HK-2 (cell line): ENCODE results near the gene VANGL2.

ENCODE experiments used
- DNase-seq: peaks from one replicate; pipeline ENCODE4 v3.0.0-alpha.2; 2018; ENCODE audit not compliant: unreplicated experiment

VANGL2 gene

GRCh38 chr1:160406131-160406968, 6.0 kb downstream of the VANGL2 start:
- DNase-seq, result no peak

DNA sequence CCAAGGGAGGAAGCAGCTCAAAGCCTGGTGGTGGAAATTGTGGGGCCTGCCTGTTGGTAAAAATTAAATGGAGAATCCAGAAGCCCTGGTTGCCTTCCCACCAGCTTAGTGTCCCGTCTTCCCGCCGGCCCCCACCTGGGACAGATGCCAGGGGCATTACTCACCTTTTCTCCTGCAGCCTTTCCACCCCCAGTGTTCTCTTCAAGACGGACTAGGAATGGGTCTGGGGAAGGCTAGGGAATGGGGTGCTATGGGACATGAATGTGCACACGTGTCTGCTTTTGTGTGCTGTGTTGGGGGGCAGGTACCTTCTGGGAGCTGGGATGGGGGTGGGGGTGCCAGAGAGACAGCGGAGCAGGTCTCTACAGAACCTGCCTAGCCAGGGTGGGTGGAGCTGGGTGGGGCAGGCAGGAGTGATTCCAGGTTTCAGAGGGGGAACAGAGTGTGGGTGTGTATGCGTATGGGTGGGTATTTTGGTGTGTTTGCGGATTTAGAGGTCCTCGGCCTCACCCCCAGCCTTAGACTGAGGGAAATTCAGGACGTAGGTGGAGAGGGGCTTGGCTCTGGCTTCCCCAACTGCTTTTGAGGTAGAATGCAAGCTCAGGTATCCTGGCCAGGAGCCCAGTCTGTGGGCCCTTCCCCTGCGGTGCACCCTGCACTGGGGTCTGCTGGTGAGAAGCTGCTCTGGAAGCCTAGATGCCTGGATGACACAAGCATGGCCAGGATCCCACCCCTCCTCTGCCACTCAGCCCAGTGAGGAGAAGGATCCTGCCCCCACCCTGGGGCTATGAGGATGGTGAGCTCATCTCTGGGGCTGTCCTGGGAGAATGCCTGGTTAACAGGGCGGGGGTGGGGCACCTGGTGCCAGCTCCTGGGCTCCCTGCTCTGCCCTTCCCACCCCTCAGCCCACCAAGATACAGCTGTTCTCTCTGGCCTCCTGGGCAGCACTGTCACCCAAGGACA, 7.8 kb downstream of the VANGL2 start:
- peak; percentile 60 for DNase-seq

DNA sequence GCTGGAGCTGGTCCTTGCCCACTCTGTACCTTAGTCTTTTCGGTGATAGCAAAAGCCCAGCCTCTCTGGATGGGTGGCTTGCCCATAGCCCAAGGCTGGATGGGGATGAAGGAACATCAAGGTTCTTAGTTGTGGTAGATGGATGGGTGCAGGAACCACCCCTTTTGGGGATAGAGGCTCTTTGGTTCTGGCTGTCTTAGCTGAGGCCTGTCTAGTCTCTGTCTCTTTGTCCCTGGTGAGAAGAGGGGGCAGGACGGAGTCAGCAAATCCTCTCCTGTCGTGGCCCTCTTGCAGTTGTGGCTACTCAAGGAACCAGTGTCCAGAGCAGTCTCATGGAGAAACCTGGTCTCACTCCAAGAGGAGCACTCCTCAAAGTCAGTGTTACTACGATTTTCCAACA, 8.5 kb downstream of the VANGL2 start:
- no peak for DNase-seq

DNA sequence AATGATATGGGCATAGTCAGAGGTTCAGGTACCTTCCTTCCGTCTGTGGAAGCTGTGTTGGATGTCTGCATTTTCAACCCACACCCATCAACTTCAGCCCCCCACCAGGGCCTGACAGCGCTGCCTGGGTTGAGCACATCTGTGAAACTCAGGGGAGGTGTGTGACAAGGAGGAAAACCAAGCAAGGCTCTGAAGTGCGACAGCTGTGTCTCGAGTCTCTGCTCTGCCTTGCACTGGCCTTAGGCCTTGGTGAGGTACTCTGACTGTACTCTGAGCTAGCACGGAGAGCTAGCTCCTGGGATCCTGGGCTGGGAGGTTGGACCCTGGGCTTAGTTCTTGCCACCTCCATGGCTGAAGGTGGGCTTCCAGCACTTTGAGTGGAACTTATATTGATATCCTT, 9.1 kb downstream of the VANGL2 start:
- no peak for DNase-seq

- no peak for DNase-seq
Observed at GRCh38 chr1:160410406-160411005, 10.1 kb downstream of the VANGL2 start.

- DNase-seq, result no peak
Observed at GRCh38 chr1:160411271-160412027, 11.1 kb downstream of the VANGL2 start.

DNA sequence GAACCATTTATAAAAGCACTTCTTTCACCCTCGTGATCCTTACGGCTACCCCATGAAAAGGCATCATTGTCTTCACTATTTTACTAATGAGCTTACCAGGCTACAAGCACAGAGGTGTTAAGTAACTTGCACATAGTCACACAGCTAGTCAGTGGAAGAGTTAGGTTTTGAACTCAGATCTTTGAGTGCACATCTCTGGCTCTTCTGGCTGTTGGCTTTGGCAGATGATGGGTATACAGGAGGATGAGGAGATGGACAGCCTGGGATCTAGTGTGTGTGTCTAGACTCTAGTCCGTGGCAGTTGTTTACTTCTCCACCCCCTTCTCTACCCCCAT, 11.6 kb downstream of the VANGL2 start:
- DNase-seq, result no peak

DNA sequence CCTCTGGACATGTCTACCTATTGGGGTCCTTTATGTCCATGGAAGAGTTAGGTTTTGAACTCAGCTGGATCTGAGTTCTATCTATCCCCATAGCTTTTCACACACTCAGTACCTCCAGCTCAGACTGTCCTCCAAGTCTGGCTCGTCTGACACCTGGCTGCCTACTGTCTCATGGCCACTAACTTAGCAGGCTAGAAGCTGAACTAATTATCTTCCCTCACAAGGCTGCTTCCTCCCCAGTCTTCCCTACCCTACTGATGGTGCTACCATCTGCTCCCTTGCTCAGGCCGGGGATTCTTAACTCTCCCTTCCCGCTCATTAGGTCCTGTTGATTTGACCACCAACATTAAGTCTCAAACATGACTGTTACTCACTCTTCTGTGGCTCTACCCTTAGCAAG, 13.4 kb downstream of the VANGL2 start:
- DNase-seq, result no peak

GRCh38 chr1:160414881-160415280, 14.5 kb downstream of the VANGL2 start:
- no peak for DNase-seq

DNA sequence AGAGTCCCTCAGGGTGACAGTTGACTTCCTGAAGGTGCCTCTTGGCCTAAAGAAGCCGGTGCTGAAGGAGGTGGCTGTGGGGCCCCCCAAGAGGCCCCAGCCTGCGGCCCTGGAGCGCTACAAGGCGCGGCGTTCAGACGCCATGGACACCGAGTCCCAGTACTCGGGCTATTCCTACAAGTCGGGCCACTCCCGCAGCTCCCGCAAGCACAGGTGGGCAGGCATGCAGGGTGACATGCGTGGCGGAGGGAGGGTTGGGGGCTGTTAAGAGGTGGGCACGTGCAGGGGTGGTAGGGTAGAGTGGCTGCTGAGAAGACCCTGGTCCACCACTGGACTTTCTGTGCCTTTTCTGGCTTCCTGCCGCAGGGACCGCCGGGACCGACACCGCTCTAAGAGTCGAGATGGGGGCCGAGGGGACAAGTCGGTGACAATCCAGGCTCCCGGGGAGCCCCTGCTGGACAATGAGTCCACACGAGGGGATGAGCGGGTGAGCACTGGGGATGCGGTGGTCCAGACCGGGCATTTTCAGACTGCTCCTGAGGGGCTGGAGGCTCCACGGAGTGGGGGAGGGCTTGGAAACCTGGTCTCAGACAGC, 15.4 kb downstream of the VANGL2 start:
- no peak for DNase-seq

GRCh38 chr1:160416369-160416768, 16.0 kb downstream of the VANGL2 start:
- peak; percentile 54 for DNase-seq

DNA sequence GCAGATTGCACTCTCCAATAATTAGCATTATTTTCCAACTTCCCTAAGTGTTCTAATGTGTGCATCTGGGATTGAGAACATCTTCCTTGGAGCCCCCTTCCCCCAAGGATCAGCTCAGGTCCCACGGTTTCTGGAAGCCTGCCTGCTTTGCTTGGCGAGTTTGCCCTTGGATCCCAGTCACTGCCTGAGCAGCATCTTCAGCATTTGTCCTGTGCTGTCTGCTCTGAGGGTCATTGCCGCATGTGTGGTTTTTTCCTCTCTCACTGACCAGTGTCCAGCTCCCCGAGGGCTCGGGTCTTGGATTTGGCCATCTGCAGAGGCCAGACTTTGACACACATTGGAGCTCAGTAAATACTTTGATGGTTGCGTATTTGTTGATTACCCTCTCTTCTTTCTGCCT, 18.1 kb downstream of the VANGL2 start:
- DNase-seq, result no peak

- DNase-seq, result no peak
Observed at GRCh38 chr1:160419150-160419837, 18.9 kb downstream of the VANGL2 start.

DNA sequence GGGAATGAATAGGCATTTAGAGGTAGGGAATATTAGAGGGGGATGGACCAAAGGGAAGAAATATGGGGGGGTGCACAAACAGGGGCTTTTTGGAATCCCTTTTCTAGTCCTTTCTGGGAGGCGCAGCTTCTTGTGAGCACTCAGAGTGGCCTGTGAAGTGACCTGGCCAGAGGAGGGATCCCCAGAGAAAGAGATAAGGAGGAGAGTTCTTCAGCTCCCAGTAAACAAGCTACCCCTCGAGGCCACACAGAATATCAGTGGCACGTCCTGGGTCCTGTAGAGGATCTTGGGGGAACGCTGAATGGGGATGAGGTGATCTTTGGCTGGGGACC, 19.4 kb downstream of the VANGL2 start:
- DNase-seq, result no peak

GRCh38 chr1:160420881-160421842, 20.8 kb downstream of the VANGL2 start:
- no peak for DNase-seq

DNA sequence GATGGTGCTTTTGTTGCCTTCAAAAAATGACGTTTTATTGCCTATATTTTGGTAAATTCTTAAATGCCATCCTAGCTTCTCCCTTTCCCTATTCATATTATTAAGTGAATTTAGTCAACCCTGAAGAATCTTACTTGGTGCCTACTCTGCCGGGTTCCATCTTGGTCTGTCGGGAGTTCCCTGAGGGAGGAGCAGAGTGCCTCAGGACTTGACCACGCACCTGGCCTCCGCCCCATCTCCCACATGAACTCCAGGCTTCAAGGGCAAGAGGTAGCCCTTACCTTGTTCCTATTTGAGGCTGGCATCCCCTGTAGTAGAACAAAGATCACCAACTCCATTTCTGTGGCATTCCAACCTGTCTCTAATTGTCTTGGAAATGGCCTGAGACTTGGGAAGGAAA, 21.5 kb downstream of the VANGL2 start:
- DNase-seq, result no peak

DNA sequence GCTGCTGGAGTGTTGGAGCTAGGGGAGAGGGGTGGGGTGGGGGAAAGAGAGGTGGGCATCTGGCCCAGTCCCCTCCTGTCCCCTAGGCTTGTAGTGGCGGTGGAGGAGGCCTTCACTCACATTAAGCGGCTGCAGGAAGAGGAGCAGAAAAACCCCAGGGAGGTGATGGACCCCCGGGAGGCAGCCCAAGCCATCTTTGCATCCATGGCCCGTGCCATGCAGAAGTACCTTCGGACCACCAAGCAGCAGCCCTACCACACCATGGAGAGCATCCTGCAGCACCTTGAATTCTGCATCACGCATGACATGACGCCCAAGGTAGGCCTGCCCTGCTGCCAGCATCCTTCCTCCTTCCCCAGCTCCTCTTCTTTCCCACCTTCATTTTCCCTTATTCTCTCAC, 23.6 kb downstream of the VANGL2 start:
- no peak for DNase-seq

GRCh38 chr1:160425847-160426246, 25.5 kb downstream of the VANGL2 start:
- no peak for DNase-seq

DNA sequence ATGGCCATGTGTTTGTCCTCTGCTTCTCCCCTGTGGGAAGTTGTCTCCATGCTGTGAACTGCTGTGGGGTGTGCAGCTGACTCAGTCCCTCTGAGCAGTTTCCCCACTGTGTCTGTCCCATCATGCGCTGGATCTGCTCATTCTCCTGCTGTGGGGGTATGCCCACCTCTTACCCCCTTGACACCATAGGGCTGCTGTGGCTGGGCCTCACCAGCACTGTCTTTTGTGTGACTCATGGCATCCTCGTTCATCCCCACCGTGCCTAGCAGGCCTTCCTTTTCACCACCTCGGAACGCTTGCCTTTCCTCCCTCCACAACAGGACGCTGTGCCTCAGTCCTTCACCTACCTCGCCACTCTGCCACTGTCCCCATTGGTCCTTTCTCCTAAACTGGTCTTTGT, 27.3 kb downstream of the VANGL2 start:
- DNase-seq, result no peak

DNA sequence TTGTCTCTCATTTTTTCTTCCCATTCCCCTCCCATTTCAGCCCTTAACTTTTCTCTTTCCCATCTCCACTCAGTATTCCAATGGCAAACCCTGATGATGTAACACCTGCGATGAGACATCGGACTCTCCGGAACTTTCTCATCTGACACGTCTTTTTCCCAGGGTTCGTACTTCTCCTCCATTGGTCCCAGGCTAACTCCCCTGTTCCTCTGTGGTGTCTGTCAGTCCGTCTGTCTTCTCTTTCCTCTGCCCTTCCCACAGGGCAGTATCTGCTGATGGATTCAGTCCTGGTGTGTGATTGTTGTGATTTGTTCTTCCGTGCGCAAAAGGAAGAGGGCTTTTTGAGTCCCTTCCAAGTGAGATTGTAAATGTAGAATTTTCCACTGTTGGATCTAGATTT, 27.7 kb downstream of the VANGL2 start:
- no peak for DNase-seq
